MM.1S (cell line): ENCODE measurements around the gene CMTM5.

ENCODE experiments used
- DNase-seq: peaks from one replicate; pipeline ENCODE4 v3.0.0-alpha.2; 2015
- H2AFZ ChIP-seq: fragments of 300-600 bp; sonication (generic); 2 replicates; pipeline ENCODE4 v1.6.0; 2016; ENCODE audit warnings: antibody characterized with exemption, low read length
- H3F3A ChIP-seq: fragments of 300-600 bp; sonication (generic); 2 replicates; pipeline ENCODE4 v1.6.1; 2016; ENCODE audit warnings: mild to moderate bottlenecking, antibody characterized with exemption, low read length, moderate library complexity, mixed read lengths; ENCODE audit not compliant: insufficient read depth
- H3K27ac ChIP-seq: fragments of 300-600 bp; sonication (generic); 2 replicates; pipeline ENCODE4 v1.5.1; 2016; ENCODE audit warnings: mild to moderate bottlenecking, low read length
- H3K27me3 ChIP-seq: fragments of 300-600 bp; sonication (generic); replicated peaks from 2 replicates; pipeline ENCODE4 v1.6.0; 2016; ENCODE audit warnings: low read length; ENCODE audit not compliant: insufficient read depth
- H3K36me3 ChIP-seq: fragments of 300-600 bp; sonication (generic); replicated peaks from 2 replicates; pipeline ENCODE4 v1.6.1; 2016; ENCODE audit warnings: mild to moderate bottlenecking, low read length, mixed read lengths; ENCODE audit not compliant: insufficient read depth
- H3K4me1 ChIP-seq: fragments of 300-600 bp; sonication (generic); 2 replicates; pipeline ENCODE4 v1.6.1; 2016; ENCODE audit warnings: low read length, mixed read lengths
- H3K4me2 ChIP-seq: fragments of 300-600 bp; sonication (generic); 2 replicates; pipeline ENCODE4 v1.6.0; 2016; ENCODE audit warnings: low read depth, low read length
- H3K4me3 ChIP-seq: fragments of 300-600 bp; sonication (generic); 2 replicates; pipeline ENCODE4 v1.5.1; 2016; ENCODE audit warnings: low read length, mixed read lengths
- H3K79me2 ChIP-seq: fragments of 300-600 bp; sonication (generic); 2 replicates; pipeline ENCODE4 v1.6.1; 2016; ENCODE audit warnings: mixed run types, low read length, mixed read lengths
- H3K9ac ChIP-seq: fragments of 300-600 bp; sonication (generic); 2 replicates; pipeline ENCODE4 v1.6.1; 2016; ENCODE audit warnings: low read length, mixed read lengths
- H3K9me2 ChIP-seq: fragments of 300-600 bp; sonication (generic); replicated peaks from 2 replicates; pipeline ENCODE4 v1.6.1; 2016; ENCODE audit warnings: mild to moderate bottlenecking, low read length, mixed read lengths; ENCODE audit not compliant: insufficient read depth
- H3K9me3 ChIP-seq: fragments of 300-600 bp; sonication (generic); replicated peaks from 2 replicates; pipeline ENCODE4 v1.6.1; 2016; ENCODE audit warnings: mild to moderate bottlenecking, low read length, mixed read lengths; ENCODE audit not compliant: insufficient read depth
- H4K20me1 ChIP-seq: fragments of 300-600 bp; sonication (generic); 2 replicates; pipeline ENCODE4 v1.6.1; 2016; ENCODE audit warnings: mild to moderate bottlenecking, low read length, moderate library complexity, mixed read lengths; ENCODE audit not compliant: insufficient read depth
- EZH2 ChIP-seq: fragments of 300-600 bp; sonication (generic); optimal IDR thresholded peaks from 2 replicates; pipeline ENCODE3; 2017; ENCODE audit warnings: low read depth, mild to moderate bottlenecking, antibody characterized with exemption, low read length, mixed read lengths
- EZH2phosphoT487 ChIP-seq: fragments of 300-600 bp; sonication (generic); IDR thresholded peaks from 2 replicates; pipeline ENCODE4 v1.6.1; 2018; ENCODE audit warnings: antibody characterized with exemption, low read length
- TF ChIP-seq, protein P1 (sequence below): fragments of 300-600 bp; sonication (generic); IDR thresholded peaks from 2 replicates; pipeline ENCODE4 v1.5.1; 2016; ENCODE audit warnings: antibody characterized with exemption, low read length, mixed read lengths

The CMTM5 gene

GRCh38 chr14:23428686-23429495, 52.0 kb downstream of the CMTM5 start:
- H3F3A ChIP-seq, result no peaks in the 10 kb centered on the region

More at GRCh38 chr14:23428686-23429495, 52.0 kb downstream of the CMTM5 start:
- no peaks in the 10 kb centered on the region for H3K4me1 ChIP-seq
- H3K9ac ChIP-seq, result no peak overlapping the region
- H3K36me3 ChIP-seq, result no peaks in the 10 kb centered on the region
- no peak overlapping the region for H3K4me3 ChIP-seq
- no peaks in the 10 kb centered on the region for H3K79me2 ChIP-seq
- H3K9me2 ChIP-seq, result no peaks in the 10 kb centered on the region
- no peak overlapping the region for H3K27ac ChIP-seq
- H2AFZ ChIP-seq, result no peak overlapping the region
- TF ChIP-seq EZH2phosphoT487 (no peak), EZH2 (no peak)
- TF ChIP-seq, protein P1, sequence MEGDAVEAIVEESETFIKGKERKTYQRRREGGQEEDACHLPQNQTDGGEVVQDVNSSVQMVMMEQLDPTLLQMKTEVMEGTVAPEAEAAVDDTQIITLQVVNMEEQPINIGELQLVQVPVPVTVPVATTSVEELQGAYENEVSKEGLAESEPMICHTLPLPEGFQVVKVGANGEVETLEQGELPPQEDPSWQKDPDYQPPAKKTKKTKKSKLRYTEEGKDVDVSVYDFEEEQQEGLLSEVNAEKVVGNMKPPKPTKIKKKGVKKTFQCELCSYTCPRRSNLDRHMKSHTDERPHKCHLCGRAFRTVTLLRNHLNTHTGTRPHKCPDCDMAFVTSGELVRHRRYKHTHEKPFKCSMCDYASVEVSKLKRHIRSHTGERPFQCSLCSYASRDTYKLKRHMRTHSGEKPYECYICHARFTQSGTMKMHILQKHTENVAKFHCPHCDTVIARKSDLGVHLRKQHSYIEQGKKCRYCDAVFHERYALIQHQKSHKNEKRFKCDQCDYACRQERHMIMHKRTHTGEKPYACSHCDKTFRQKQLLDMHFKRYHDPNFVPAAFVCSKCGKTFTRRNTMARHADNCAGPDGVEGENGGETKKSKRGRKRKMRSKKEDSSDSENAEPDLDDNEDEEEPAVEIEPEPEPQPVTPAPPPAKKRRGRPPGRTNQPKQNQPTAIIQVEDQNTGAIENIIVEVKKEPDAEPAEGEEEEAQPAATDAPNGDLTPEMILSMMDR, result no peak
- no peaks in the 10 kb centered on the region for H3K9me3 ChIP-seq
- no peak for DNase-seq
- H3K27me3 ChIP-seq, result no peaks in the 10 kb centered on the region
- no peak overlapping the region for H3K4me2 ChIP-seq
- no peaks in the 10 kb centered on the region for H4K20me1 ChIP-seq
